Measurements from ENCODE around the gene MALRD1. TPM values are rescaled to one million over a fixed set of nuclear protein-coding genes. Genes with fewer than 3 reads are reported as not detected.

MALRD1 gene
- total RNA-seq, 1 experiment from 2014 or later, result not detected

DNA sequence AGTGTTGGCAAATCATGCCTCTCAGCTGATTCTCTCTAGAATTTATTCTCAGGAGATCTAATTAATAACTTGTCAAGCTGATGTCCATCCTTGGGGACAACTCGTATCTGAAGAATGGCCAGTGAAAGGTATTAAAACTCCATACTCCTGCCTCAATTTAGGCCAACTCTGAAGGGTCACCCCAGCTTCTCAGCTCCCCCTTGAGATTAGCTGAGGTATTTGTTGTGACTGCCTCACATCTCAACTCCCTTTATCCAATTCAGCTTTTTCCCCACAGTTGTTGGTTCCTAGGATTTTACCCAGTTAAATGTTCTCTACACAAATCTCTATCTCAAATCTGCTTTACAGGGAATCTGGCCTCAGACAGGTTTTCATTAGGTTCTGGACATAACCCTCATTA is 182.4 kb downstream of the MALRD1 start:
- ChIA-PET POLR2A (no interaction called here), CTCF (no interaction called here)
- Mint-ChIP-seq H3K4me1 (ENCODE audit: insufficient read depth, unreplicated experiment) (no peaks in the 10 kb centered on the region), H3K27ac (ENCODE audit: low read depth, unreplicated experiment) (no peak overlapping the region), H3K4me3 (ENCODE audit: unreplicated experiment) (no peak overlapping the region), H3K36me3 (ENCODE audit: insufficient read depth, unreplicated experiment) (no peaks in the 10 kb centered on the region), H3K27me3 (ENCODE audit: insufficient read depth, unreplicated experiment) (no peaks in the 10 kb centered on the region), H3K9me3 (ENCODE audit: unreplicated experiment) (peaks cover 8% of the 10 kb centered on the region)
- TF ChIP-seq, protein P1, sequence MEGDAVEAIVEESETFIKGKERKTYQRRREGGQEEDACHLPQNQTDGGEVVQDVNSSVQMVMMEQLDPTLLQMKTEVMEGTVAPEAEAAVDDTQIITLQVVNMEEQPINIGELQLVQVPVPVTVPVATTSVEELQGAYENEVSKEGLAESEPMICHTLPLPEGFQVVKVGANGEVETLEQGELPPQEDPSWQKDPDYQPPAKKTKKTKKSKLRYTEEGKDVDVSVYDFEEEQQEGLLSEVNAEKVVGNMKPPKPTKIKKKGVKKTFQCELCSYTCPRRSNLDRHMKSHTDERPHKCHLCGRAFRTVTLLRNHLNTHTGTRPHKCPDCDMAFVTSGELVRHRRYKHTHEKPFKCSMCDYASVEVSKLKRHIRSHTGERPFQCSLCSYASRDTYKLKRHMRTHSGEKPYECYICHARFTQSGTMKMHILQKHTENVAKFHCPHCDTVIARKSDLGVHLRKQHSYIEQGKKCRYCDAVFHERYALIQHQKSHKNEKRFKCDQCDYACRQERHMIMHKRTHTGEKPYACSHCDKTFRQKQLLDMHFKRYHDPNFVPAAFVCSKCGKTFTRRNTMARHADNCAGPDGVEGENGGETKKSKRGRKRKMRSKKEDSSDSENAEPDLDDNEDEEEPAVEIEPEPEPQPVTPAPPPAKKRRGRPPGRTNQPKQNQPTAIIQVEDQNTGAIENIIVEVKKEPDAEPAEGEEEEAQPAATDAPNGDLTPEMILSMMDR (IDR thresholded peaks at IDR 0.05; ENCODE audit: unreplicated experiment), result no peak
- intact Hi-C loops (cut with micrococcal nuclease), result no loop called here
- BruUV-seq (replicated peaks), result no TSS peak
- DNase-seq (ENCODE audit: unreplicated experiment), result no peak

DNA sequence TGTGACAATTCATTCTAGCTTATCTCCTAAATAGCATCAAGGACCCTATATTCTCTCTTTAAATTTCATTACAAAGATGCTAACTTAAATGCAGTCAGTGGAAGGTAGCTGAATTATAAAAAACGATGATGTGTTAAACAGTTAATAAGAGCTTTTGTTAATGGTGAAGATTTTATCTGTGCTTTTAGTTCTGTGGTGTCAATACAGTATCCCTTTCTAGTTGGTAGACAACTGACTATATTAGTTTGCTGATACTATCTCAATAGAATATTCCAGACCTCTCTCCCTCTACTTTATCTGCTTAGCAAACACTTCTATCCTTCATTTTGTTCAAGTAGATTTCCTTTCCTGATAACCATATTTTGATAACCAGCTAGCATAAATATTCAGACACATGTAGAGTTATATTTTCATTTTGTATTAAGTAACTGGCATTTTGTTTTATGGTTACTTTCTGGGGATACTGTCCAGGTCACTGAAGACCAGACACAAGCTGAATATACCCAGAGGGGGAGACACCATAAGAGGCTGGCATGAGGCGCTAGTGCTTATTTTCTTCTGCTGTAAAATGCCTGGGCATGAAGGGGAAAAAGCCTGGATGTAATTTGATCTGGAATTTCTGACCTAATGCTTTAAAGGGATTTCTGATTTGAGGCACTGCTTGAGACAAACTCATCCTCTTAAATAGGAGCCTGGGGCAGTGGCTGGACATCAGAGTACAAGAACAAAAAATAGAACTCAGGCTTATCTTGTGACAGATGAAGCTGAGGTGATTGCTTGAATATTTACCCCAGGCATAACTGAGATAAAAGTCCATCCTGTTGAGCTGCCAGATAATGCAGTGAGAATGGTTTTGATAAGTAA is 197.5 kb downstream of the MALRD1 start:
- H3K4me3 Mint-ChIP-seq (ENCODE audit: unreplicated experiment), result no peak overlapping the region
- intact Hi-C loops (cut with micrococcal nuclease), result no loop called here
- CTCF ChIA-PET, result interaction anchor here (0.6 to 0.9 kb wide), 4 partner anchors 8 to 1051 kb away, joined by 3 read pairs; no protein-coding TSS in a partner anchor
- BruUV-seq (replicated peaks), result no TSS peak
- DNase-seq (ENCODE audit: unreplicated experiment), result no peak
- H3K4me1 Mint-ChIP-seq (ENCODE audit: insufficient read depth, unreplicated experiment), result no peaks in the 10 kb centered on the region
- no peaks in the 10 kb centered on the region for H3K9me3 Mint-ChIP-seq (ENCODE audit: unreplicated experiment)
- POLR2A ChIA-PET, result interaction anchor here (0.6 kb wide), 1 partner anchor 327 kb away, joined by 3 read pairs; no protein-coding TSS in a partner anchor
- no peaks in the 10 kb centered on the region for H3K36me3 Mint-ChIP-seq (ENCODE audit: insufficient read depth, unreplicated experiment)
- H3K27ac Mint-ChIP-seq (ENCODE audit: low read depth, unreplicated experiment), result no peak overlapping the region
- H3K27me3 Mint-ChIP-seq (ENCODE audit: insufficient read depth, unreplicated experiment), result no peaks in the 10 kb centered on the region
- TF ChIP-seq, protein P1 (IDR thresholded peaks at IDR 0.05; ENCODE audit: unreplicated experiment), result no peak

DNA sequence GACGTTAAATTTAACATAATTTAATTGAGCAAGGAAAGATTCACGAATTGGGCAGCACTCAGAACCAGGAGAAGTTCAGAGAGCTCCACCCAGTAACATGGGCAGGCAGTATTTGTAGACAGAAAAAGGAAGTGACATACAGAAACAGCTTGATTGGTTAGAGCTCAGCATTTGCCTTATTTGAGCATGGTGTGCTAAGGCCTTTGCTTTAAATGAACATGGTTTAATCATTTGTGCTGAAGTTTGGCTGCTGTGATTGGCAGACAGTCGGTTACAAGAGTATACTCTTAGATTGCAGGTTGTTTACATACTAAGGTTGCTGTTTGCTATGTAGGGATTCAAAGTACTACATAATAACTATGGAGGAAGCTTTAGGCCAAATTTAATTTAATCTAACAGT is 199.2 kb downstream of the MALRD1 start:
- H3K27ac Mint-ChIP-seq (ENCODE audit: low read depth, unreplicated experiment), result no peak overlapping the region
- no peaks in the 10 kb centered on the region for H3K4me1 Mint-ChIP-seq (ENCODE audit: insufficient read depth, unreplicated experiment)
- no peaks in the 10 kb centered on the region for H3K27me3 Mint-ChIP-seq (ENCODE audit: insufficient read depth, unreplicated experiment)
- intact Hi-C loops (cut with micrococcal nuclease), result no loop called here
- no TSS peak for BruUV-seq (replicated peaks)
- H3K36me3 Mint-ChIP-seq (ENCODE audit: insufficient read depth, unreplicated experiment), result no peaks in the 10 kb centered on the region
- CTCF ChIA-PET, result interaction anchor here (0.6 kb wide), 1 partner anchor 83 kb away, joined by 3 read pairs; no protein-coding TSS in a partner anchor
- H3K4me3 Mint-ChIP-seq (ENCODE audit: unreplicated experiment), result no peak overlapping the region
- POLR2A ChIA-PET, result interaction anchor here (0.7 kb wide), 1 partner anchor 567 kb away, joined by 5 read pairs; no protein-coding TSS in a partner anchor
- H3K9me3 Mint-ChIP-seq (ENCODE audit: unreplicated experiment), result no peaks in the 10 kb centered on the region
- DNase-seq (ENCODE audit: unreplicated experiment), result no peak
- TF ChIP-seq, protein P1 (IDR thresholded peaks at IDR 0.05; ENCODE audit: unreplicated experiment), result no peak

DNA sequence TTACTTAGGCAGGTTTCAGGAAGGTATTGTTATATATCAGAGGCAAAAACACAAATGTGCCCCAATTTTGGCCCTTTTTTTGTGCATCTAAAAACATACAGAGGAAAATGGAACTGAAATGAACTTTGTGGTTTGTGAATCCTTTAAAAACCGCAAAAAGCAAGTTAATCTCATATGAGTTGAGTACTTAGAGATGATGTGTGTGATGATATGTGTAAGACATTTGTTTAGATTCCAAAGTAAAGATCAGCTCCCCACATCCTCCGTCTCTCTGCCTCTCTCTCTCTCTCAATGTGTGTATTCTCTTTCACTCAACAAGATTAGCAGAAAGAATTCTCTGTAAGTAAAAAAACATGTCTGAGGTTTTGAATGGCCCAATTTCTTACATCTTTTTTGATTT is 201.9 kb downstream of the MALRD1 start:
- ChIA-PET POLR2A (no interaction called here), CTCF (no interaction called here)
- Mint-ChIP-seq H3K36me3 (ENCODE audit: insufficient read depth, unreplicated experiment) (no peaks in the 10 kb centered on the region), H3K4me3 (ENCODE audit: unreplicated experiment) (no peak overlapping the region), H3K27ac (ENCODE audit: low read depth, unreplicated experiment) (no peak overlapping the region), H3K4me1 (ENCODE audit: insufficient read depth, unreplicated experiment) (no peaks in the 10 kb centered on the region), H3K27me3 (ENCODE audit: insufficient read depth, unreplicated experiment) (no peaks in the 10 kb centered on the region), H3K9me3 (ENCODE audit: unreplicated experiment) (peaks cover 8% of the 10 kb centered on the region)
- TF ChIP-seq, protein P1 (IDR thresholded peaks at IDR 0.05; ENCODE audit: unreplicated experiment), result no peak
- DNase-seq (ENCODE audit: unreplicated experiment), result no peak
- intact Hi-C loops (cut with micrococcal nuclease), result no loop called here
- BruUV-seq (replicated peaks), result no TSS peak

All from MCF 10A (cell line).